Hepatocyte (in vitro differentiated cells): ENCODE results near the gene UPP1. TPM values are rescaled to one million over a fixed set of nuclear protein-coding genes. Genes with fewer than 3 reads are reported as not detected.

Source experiments
- DNase-seq: peaks from one replicate; pipeline ENCODE4 v3.0.0-alpha.2; 2016; ENCODE audit warnings: low spot score
- H2AFZ ChIP-seq: fragments of 200-600 bp; sonication (generic); 2 replicates; pipeline ENCODE4 v1.6.0; 2016; ENCODE audit warnings: antibody characterized with exemption, mild to moderate bottlenecking
- H3K27ac ChIP-seq: fragments of 200-600 bp; sonication (generic); 2 replicates; pipeline ENCODE4 v1.5.1; 2016; ENCODE audit warnings: mild to moderate bottlenecking
- H3K27me3 ChIP-seq: fragments of 200-600 bp; sonication (generic); 2 replicates; pipeline ENCODE4 v1.6.1; 2016
- H3K36me3 ChIP-seq: fragments of 200-600 bp; sonication (generic); replicated peaks from 2 replicates; pipeline ENCODE4 v1.5.1; 2016; ENCODE audit warnings: low read depth; ENCODE audit not compliant: insufficient read depth
- H3K4me1 ChIP-seq: fragments of 200-600 bp; sonication (generic); 2 replicates; pipeline ENCODE4 v1.5.1; 2016; ENCODE audit warnings: mild to moderate bottlenecking, moderate library complexity; ENCODE audit not compliant: insufficient read depth
- H3K4me2 ChIP-seq: fragments of 200-600 bp; sonication (generic); 2 replicates; pipeline ENCODE4 v1.6.0; 2016
- H3K4me3 ChIP-seq: fragments of 200-600 bp; sonication (generic); 2 replicates; pipeline ENCODE4 v1.5.1; 2016; ENCODE audit warnings: mild to moderate bottlenecking
- H3K79me2 ChIP-seq: fragments of 200-600 bp; sonication (generic); 2 replicates; pipeline ENCODE4 v1.6.0; 2017; ENCODE audit warnings: mild to moderate bottlenecking
- H3K9me2 ChIP-seq: fragments of 200-600 bp; sonication (generic); replicated peaks from 2 replicates; pipeline ENCODE4 v1.6.0; 2017; ENCODE audit warnings: mild to moderate bottlenecking; ENCODE audit not compliant: insufficient read depth
- H3K9me3 ChIP-seq: fragments of 200-600 bp; sonication (generic); 2 replicates; pipeline ENCODE4 v1.5.1; 2016; ENCODE audit warnings: low read depth, mild to moderate bottlenecking
- H4K20me1 ChIP-seq: fragments of 200-600 bp; sonication (generic); 2 replicates; pipeline ENCODE4 v1.6.0; 2016; ENCODE audit warnings: mild to moderate bottlenecking; ENCODE audit not compliant: insufficient read depth, poor library complexity, severe bottlenecking
- EZH2 ChIP-seq: fragments of 200-600 bp; sonication (generic); IDR thresholded peaks from 2 replicates; pipeline ENCODE4 v1.6.1; 2016; ENCODE audit warnings: antibody characterized with exemption, mild to moderate bottlenecking, borderline replicate concordance
- EZH2phosphoT487 ChIP-seq: fragments of 200-600 bp; sonication (generic); IDR thresholded peaks from one replicate; pipeline ENCODE4 v1.6.1; 2018; ENCODE audit warnings: antibody characterized with exemption, mild to moderate bottlenecking, low read depth, moderate library complexity; ENCODE audit not compliant: unreplicated experiment, severe bottlenecking
- WGBS: methylation state at CpG from one replicate; pipeline ENCODE4 v1.1.6; 2016; ENCODE audit warnings: low lambda C conversion rate; ENCODE audit errors: missing lambda C conversion rate; 5-methylcytosine and 5-hydroxymethylcytosine counted together
- polyA plus RNA-seq: library from polyadenylated mRNA; unstranded; fragments of >200 nt; fragmentation: Nextera tagmentation; extraction: Ambion mirVana; gene quantifications from 2 replicates; pipeline ENCODE4 v1.2.1, GENCODE V29; 2016
- total RNA-seq: library from RNA; depleted of rRNA; stranded (reverse); fragments of >200 nt; gene quantifications from 2 replicates; pipeline ENCODE4 v1.2.3, GENCODE V29; 2014
- TF ChIP-seq, protein P1 (sequence below): fragments of 200-600 bp; sonication (generic); IDR thresholded peaks from 2 replicates; pipeline ENCODE4 v1.5.1; 2016; ENCODE audit warnings: antibody characterized with exemption, mild to moderate bottlenecking; ENCODE audit not compliant: poor library complexity

Gene UPP1
- total and polyA plus RNA-seq, 2 experiments from 2014 or later = 12.7 to 38.7 TPM

DNA sequence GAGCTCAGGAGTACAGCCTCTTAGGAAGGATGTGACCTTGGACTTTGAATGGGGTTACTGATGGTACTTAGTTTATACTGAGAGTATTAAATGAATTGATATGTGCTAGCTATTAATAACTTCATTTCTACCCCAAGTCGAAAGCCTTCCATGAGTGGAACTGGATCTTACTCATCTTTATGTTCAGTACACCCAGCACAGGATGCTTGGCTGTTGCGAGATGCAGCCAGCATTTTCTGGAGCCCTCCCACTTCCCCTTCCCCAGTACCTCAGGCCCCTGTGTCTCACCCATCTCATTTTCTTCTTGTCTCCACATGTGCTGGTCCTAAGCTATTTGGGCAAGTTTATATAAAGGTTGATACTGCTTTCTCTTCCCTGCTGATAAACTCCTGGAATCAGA lies 7.2 kb downstream of the UPP1 start:
- Histone ChIP-seq H3K27ac (no peak overlapping the region), H3K4me1 (no peaks in the 10 kb centered on the region), H3K27me3 (no peaks in the 10 kb centered on the region), H3K4me3 (no peak overlapping the region), H2AFZ (no peak overlapping the region), H3K9me3 (no peaks in the 10 kb centered on the region), H3K4me2 (no peak overlapping the region), H3K9me2 (no peaks in the 10 kb centered on the region), H4K20me1 (no peaks in the 10 kb centered on the region), H3K36me3 (no peaks in the 10 kb centered on the region), H3K79me2 (no peaks in the 10 kb centered on the region)
- 98% methylated on average over 2 of the region's 2 CpGs for WGBS
- no peak for TF ChIP-seq EZH2
- no peak for TF ChIP-seq EZH2phosphoT487
- TF ChIP-seq, protein P1, sequence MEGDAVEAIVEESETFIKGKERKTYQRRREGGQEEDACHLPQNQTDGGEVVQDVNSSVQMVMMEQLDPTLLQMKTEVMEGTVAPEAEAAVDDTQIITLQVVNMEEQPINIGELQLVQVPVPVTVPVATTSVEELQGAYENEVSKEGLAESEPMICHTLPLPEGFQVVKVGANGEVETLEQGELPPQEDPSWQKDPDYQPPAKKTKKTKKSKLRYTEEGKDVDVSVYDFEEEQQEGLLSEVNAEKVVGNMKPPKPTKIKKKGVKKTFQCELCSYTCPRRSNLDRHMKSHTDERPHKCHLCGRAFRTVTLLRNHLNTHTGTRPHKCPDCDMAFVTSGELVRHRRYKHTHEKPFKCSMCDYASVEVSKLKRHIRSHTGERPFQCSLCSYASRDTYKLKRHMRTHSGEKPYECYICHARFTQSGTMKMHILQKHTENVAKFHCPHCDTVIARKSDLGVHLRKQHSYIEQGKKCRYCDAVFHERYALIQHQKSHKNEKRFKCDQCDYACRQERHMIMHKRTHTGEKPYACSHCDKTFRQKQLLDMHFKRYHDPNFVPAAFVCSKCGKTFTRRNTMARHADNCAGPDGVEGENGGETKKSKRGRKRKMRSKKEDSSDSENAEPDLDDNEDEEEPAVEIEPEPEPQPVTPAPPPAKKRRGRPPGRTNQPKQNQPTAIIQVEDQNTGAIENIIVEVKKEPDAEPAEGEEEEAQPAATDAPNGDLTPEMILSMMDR = no peak
- DNase-seq = no peak

DNA sequence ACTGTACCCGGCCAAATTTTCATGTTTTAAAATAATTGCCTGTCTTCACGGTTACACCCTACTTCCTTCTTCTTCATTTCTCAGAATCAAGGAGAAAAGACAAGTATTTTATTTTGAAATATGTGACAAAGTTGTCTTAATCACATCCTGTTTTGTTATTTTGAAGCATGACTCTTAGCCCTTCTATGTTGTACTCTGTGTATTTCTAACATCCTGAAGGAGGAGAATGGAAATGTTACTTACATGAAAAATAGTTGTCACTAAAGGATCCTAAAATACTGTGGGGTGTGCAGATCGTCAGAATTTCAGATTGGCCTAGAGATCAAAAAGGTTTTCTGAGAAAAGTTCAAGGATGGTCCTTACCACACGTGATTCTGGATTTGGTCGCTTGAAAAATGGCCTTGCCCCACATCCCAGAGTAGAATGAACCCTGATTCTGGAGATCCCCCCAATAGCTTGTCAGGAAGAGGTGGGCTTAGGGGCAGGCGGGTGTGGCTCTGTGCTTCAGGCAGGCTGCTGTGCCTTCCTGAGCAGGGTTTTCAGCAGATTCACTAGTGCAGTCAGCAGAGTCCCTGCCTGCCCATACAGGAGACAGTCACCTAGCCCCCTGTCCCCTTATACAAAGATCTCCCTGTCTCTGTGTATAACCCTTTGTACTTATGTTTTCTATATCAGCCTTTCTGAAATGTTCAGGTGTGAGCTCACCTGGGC lies 8.6 kb downstream of the UPP1 start:
- H3K4me3 ChIP-seq = no peak overlapping the region
- H3K79me2 ChIP-seq = no peaks in the 10 kb centered on the region
- H3K4me1 ChIP-seq = no peaks in the 10 kb centered on the region
- peak overlapping the region; percentile 27 for H3K27ac ChIP-seq
- H3K27me3 ChIP-seq = no peaks in the 10 kb centered on the region
- TF ChIP-seq, protein P1 = no peak
- TF ChIP-seq EZH2phosphoT487 = no peak
- TF ChIP-seq EZH2 = no peak
- H3K9me2 ChIP-seq = no peaks in the 10 kb centered on the region
- no peaks in the 10 kb centered on the region for H3K9me3 ChIP-seq
- H3K4me2 ChIP-seq = no peak overlapping the region
- DNase-seq = no peak
- WGBS = 82% methylated on average over 6 of the region's 6 CpGs
- no peak overlapping the region for H2AFZ ChIP-seq
- no peaks in the 10 kb centered on the region for H3K36me3 ChIP-seq
- H4K20me1 ChIP-seq = no peaks in the 10 kb centered on the region

DNA sequence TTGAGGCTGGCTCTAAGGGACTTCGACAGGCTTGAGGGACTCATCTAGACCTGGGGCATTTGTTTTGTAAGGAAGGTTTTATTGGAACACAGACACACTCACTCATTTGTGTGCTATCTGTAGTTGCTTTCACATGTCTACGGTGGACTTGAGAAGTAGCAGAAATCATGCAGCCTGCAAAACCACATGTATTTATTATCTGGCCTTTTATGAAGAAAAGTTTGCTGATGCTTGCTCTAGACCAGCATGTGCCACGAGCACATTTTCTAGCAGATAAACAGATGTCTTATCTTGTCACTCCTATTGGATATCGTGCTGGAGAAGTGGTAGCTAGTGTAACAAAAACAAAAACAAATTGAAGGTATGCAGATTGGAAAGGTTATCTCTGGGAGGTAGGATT lies 9.8 kb downstream of the UPP1 start:
- Histone ChIP-seq H3K27ac (peak overlapping the region; percentile 44), H3K36me3 (no peaks in the 10 kb centered on the region), H3K9me2 (no peaks in the 10 kb centered on the region), H3K4me3 (no peak overlapping the region), H3K4me2 (no peak overlapping the region), H2AFZ (no peak overlapping the region), H4K20me1 (no peaks in the 10 kb centered on the region), H3K79me2 (no peaks in the 10 kb centered on the region), H3K27me3 (no peaks in the 10 kb centered on the region), H3K9me3 (no peaks in the 10 kb centered on the region), H3K4me1 (no peaks in the 10 kb centered on the region)
- 47% methylated on average over 4 of the region's 4 CpGs for WGBS
- DNase-seq = no peak
- TF ChIP-seq EZH2phosphoT487 (no peak), EZH2 (no peak)
- TF ChIP-seq, protein P1 = no peak
